ENCODE results near the gene RNF19B. TPM values are rescaled to one million over a fixed set of nuclear protein-coding genes. Genes with fewer than 3 reads are reported as not detected.

RNF19B gene
- total RNA-seq, 2 experiments from 2014 or later, result 31.6 to 47.4 TPM

GRCh38 chr1:32899586-32900296 is 64.9 kb downstream of the RNF19B start:
- Mint-ChIP-seq H3K9me3 (ENCODE audit: low read depth) (no peaks in the 10 kb centered on the region), H3K4me1 (peaks cover 8% of the 10 kb centered on the region), H3K27ac (no peak overlapping the region), H3K27me3 (peaks cover 67% of the 10 kb centered on the region), H3K4me3 (no peak overlapping the region), H3K36me3 (no peaks in the 10 kb centered on the region)
- ATAC-seq, result no peak
- no peak for DNase-seq
- CTCF ChIA-PET, result interaction anchor here (0.7 kb wide), 1 partner anchor 38 kb away, joined by 3 read pairs; no protein-coding TSS in a partner anchor

GRCh38 chr1:32898958-32899357 is 65.7 kb downstream of the RNF19B start:
- peaks cover 62% of the 10 kb centered on the region for H3K27me3 Mint-ChIP-seq
- H3K36me3 Mint-ChIP-seq, result no peaks in the 10 kb centered on the region
- no peak overlapping the region for H3K4me3 Mint-ChIP-seq
- peaks cover 8% of the 10 kb centered on the region for H3K4me1 Mint-ChIP-seq
- ATAC-seq (no peak), DNase-seq (no peak)
- CTCF ChIA-PET, result interaction anchor here (0.7 kb wide), 1 partner anchor 38 kb away, joined by 3 read pairs; no protein-coding TSS in a partner anchor
- H3K27ac Mint-ChIP-seq, result no peak overlapping the region
- H3K9me3 Mint-ChIP-seq (ENCODE audit: low read depth), result no peaks in the 10 kb centered on the region

GRCh38 chr1:32898056-32898455 is 66.6 kb downstream of the RNF19B start:
- H3K9me3 Mint-ChIP-seq (ENCODE audit: low read depth), result no peaks in the 10 kb centered on the region
- no peak overlapping the region for H3K4me3 Mint-ChIP-seq
- DNase-seq, result no peak
- peaks cover 61% of the 10 kb centered on the region for H3K27me3 Mint-ChIP-seq
- H3K27ac Mint-ChIP-seq, result no peak overlapping the region
- no peaks in the 10 kb centered on the region for H3K36me3 Mint-ChIP-seq
- CTCF ChIA-PET, result interaction anchor here (1.3 to 1.4 kb wide), 2 partner anchors 127 to 186 kb away, joined by 3 to 4 read pairs; no protein-coding TSS in a partner anchor
- peaks cover 8% of the 10 kb centered on the region for H3K4me1 Mint-ChIP-seq
- ATAC-seq, result no peak

GRCh38 chr1:32897082-32898049 is 67.2 kb downstream of the RNF19B start:
- H3K4me3 Mint-ChIP-seq, result no peak overlapping the region
- H3K27me3 Mint-ChIP-seq, result peaks cover 60% of the 10 kb centered on the region
- CTCF ChIA-PET, result interaction anchor here (1.1 to 1.4 kb wide), 3 partner anchors 21 to 185 kb away, joined by 3 to 4 read pairs (median 3); no protein-coding TSS in a partner anchor
- H3K27ac Mint-ChIP-seq, result no peak overlapping the region
- no peaks in the 10 kb centered on the region for H3K36me3 Mint-ChIP-seq
- H3K4me1 Mint-ChIP-seq, result peaks cover 8% of the 10 kb centered on the region
- ATAC-seq (no peak), DNase-seq (no peak)
- H3K9me3 Mint-ChIP-seq (ENCODE audit: low read depth), result no peaks in the 10 kb centered on the region

GRCh38 chr1:32896451-32896850 is 68.2 kb downstream of the RNF19B start:
- H3K27me3 Mint-ChIP-seq, result peaks cover 60% of the 10 kb centered on the region
- H3K4me1 Mint-ChIP-seq, result peaks cover 4% of the 10 kb centered on the region
- CTCF ChIA-PET, result interaction anchor here (1.1 kb wide), 1 partner anchor 20 kb away, joined by 3 read pairs; no protein-coding TSS in a partner anchor
- ATAC-seq, result no peak
- no peak overlapping the region for H3K27ac Mint-ChIP-seq
- H3K36me3 Mint-ChIP-seq, result no peaks in the 10 kb centered on the region
- DNase-seq, result no peak
- H3K9me3 Mint-ChIP-seq (ENCODE audit: low read depth), result no peaks in the 10 kb centered on the region
- no peak overlapping the region for H3K4me3 Mint-ChIP-seq

GRCh38 chr1:32895325-32896215 is 69.0 kb downstream of the RNF19B start:
- Mint-ChIP-seq H3K27me3 (peaks cover 65% of the 10 kb centered on the region), H3K27ac (no peak overlapping the region), H3K9me3 (ENCODE audit: low read depth) (no peaks in the 10 kb centered on the region), H3K4me1 (peaks cover under 1% of the 10 kb centered on the region), H3K36me3 (no peaks in the 10 kb centered on the region), H3K4me3 (no peak overlapping the region)
- DNase-seq (no peak), ATAC-seq (no peak)
- CTCF ChIA-PET, result interaction anchor here (1.5 kb wide), 1 partner anchor 13 kb away, joined by 4 read pairs; no protein-coding TSS in a partner anchor

GRCh38 chr1:32894681-32895080 is 69.9 kb downstream of the RNF19B start:
- Mint-ChIP-seq H3K36me3 (no peaks in the 10 kb centered on the region), H3K4me3 (no peak overlapping the region), H3K4me1 (no peaks in the 10 kb centered on the region), H3K9me3 (ENCODE audit: low read depth) (no peaks in the 10 kb centered on the region), H3K27me3 (peaks cover 65% of the 10 kb centered on the region), H3K27ac (no peak overlapping the region)
- ATAC-seq (no peak), DNase-seq (no peak)
- CTCF ChIA-PET, result interaction anchor here (1.5 to 3.4 kb wide), 2 partner anchors 12 to 18 kb away, joined by 4 to 14 read pairs; no protein-coding TSS in a partner anchor

GRCh38 chr1:32894019-32894600 is 70.5 kb downstream of the RNF19B start:
- H3K4me1 Mint-ChIP-seq, result no peaks in the 10 kb centered on the region
- CTCF ChIA-PET, result interaction anchor here (1.5 to 3.4 kb wide), 4 partner anchors 10 to 182 kb away, joined by 4 to 14 read pairs (median 9); no protein-coding TSS in a partner anchor
- no peak overlapping the region for H3K27ac Mint-ChIP-seq
- peaks cover 65% of the 10 kb centered on the region for H3K27me3 Mint-ChIP-seq
- no peaks in the 10 kb centered on the region for H3K9me3 Mint-ChIP-seq (ENCODE audit: low read depth)
- ATAC-seq, result no peak
- DNase-seq, result peak; percentile 36
- no peak overlapping the region for H3K4me3 Mint-ChIP-seq
- H3K36me3 Mint-ChIP-seq, result no peaks in the 10 kb centered on the region

- peak overlapping the region; percentile 36 for H3K4me3 Mint-ChIP-seq
- H3K4me1 Mint-ChIP-seq, result no peaks in the 10 kb centered on the region
- CTCF ChIA-PET, result interaction anchor here (0.8 to 3.4 kb wide), 15 partner anchors 11 to 373 kb away, joined by 3 to 14 read pairs (median 5); no protein-coding TSS in a partner anchor
- H3K27ac Mint-ChIP-seq, result no peak overlapping the region
- DNase-seq, result peak; percentile 40
- no peaks in the 10 kb centered on the region for H3K9me3 Mint-ChIP-seq (ENCODE audit: low read depth)
- H3K27me3 Mint-ChIP-seq, result peaks cover 65% of the 10 kb centered on the region
- no peaks in the 10 kb centered on the region for H3K36me3 Mint-ChIP-seq
- ATAC-seq, result peak; percentile 25
Measured at GRCh38 chr1:32893198-32894018, 71.2 kb downstream of the RNF19B start.

- Mint-ChIP-seq H3K36me3 (no peaks in the 10 kb centered on the region), H3K4me3 (no peak overlapping the region), H3K27ac (no peak overlapping the region), H3K27me3 (peaks cover 73% of the 10 kb centered on the region), H3K4me1 (no peaks in the 10 kb centered on the region), H3K9me3 (ENCODE audit: low read depth) (no peaks in the 10 kb centered on the region)
- CTCF ChIA-PET, result interaction anchor here (0.8 to 3.4 kb wide), 18 partner anchors 10 to 372 kb away, joined by 3 to 14 read pairs (median 4); no protein-coding TSS in a partner anchor
- DNase-seq (peak; percentile 51), ATAC-seq (peak; percentile 75)
Measured at GRCh38 chr1:32892368-32893197, 72.0 kb downstream of the RNF19B start.

GRCh38 chr1:32891630-32892029 is 73.0 kb downstream of the RNF19B start:
- H3K27ac Mint-ChIP-seq, result no peak overlapping the region
- H3K27me3 Mint-ChIP-seq, result peaks cover 74% of the 10 kb centered on the region
- H3K4me3 Mint-ChIP-seq, result no peak overlapping the region
- ATAC-seq (no peak), DNase-seq (no peak)
- CTCF ChIA-PET, result interaction anchor here (1.0 to 3.4 kb wide), 7 partner anchors 9 to 371 kb away, joined by 3 to 14 read pairs (median 6); no protein-coding TSS in a partner anchor
- no peaks in the 10 kb centered on the region for H3K36me3 Mint-ChIP-seq
- no peaks in the 10 kb centered on the region for H3K9me3 Mint-ChIP-seq (ENCODE audit: low read depth)
- no peaks in the 10 kb centered on the region for H3K4me1 Mint-ChIP-seq

Measured in activated CD8-positive, alpha-beta memory T cell treated with anti-CD3 and anti-CD28 coated beads, Interleukin-2, amount 10 ng/mL, durations not matched to agents 7 days and 5 days (primary cell).